OCI-LY7 (cell line): ENCODE measurements around the gene RYK.

ENCODE experiments used
- EZH2phosphoT487 ChIP-seq: fragments of 200-600 bp; sonication (generic); IDR thresholded peaks from 2 replicates; pipeline ENCODE4 v1.6.1; 2018; ENCODE audit warnings: low read depth, borderline replicate concordance, mild to moderate bottlenecking, mixed run types, antibody characterized with exemption, low read length, moderate library complexity, mixed read lengths
- TF ChIP-seq, protein P1 (sequence below): fragments of 200-600 bp; sonication (generic); conservative IDR thresholded peaks from 2 replicates; pipeline ENCODE4 v1.5.1; 2014; ENCODE audit warnings: mild to moderate bottlenecking, antibody characterized with exemption, low read length, moderate library complexity, mixed read lengths

DNA sequence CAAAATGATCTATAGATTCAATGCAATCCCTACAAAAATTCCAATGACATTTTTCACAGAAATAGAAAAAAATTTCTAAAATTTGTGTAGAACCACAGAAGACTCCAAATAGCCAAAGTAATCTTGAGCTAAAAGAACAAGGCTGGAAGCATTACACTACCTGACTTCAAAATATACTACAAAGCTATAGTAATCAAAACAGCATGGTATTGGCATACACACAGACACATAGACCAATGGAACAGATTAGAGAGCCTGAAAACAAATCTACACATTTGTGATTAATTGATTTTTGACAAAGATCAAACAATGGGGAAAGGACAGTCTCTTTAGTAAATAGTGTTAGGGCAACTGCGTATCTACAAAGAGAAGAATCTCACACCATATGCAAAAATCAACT, 45.3 kb upstream of the RYK start:
- TF ChIP-seq, protein P1, sequence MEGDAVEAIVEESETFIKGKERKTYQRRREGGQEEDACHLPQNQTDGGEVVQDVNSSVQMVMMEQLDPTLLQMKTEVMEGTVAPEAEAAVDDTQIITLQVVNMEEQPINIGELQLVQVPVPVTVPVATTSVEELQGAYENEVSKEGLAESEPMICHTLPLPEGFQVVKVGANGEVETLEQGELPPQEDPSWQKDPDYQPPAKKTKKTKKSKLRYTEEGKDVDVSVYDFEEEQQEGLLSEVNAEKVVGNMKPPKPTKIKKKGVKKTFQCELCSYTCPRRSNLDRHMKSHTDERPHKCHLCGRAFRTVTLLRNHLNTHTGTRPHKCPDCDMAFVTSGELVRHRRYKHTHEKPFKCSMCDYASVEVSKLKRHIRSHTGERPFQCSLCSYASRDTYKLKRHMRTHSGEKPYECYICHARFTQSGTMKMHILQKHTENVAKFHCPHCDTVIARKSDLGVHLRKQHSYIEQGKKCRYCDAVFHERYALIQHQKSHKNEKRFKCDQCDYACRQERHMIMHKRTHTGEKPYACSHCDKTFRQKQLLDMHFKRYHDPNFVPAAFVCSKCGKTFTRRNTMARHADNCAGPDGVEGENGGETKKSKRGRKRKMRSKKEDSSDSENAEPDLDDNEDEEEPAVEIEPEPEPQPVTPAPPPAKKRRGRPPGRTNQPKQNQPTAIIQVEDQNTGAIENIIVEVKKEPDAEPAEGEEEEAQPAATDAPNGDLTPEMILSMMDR: no peak
- TF ChIP-seq EZH2phosphoT487: no peak
